Ovary (tissue), 3 donors: ENCODE measurements around the gene CLEC4E.
"Not testable (repeated sequence)": the region's sequence is repeated elsewhere in the genome, so short reads cannot be mapped to it uniquely, and the experiment has no call there.

ENCODE experiments used
- CTCF ChIP-seq, 3 donors: fragments of 450-650 bp in 2 of 3; fragments of 200-600 bp in 1 of 3; IDR thresholded peaks; one replicate each; pipeline versions ENCODE4 v1.5.1 to v1.8.0; 2016 to 2022; ENCODE audit warnings: antibody characterized with exemption in 3 of 3, mild to moderate bottlenecking in 1 of 3
- EP300 ChIP-seq: sonication (generic); formaldehyde crosslinking; IDR thresholded peaks from one replicate; pipeline ENCODE4 v1.6.1; 2017; ENCODE audit warnings: antibody characterized with exemption
- POLR2A ChIP-seq: fragments of 450-650 bp; IDR thresholded peaks from one replicate; pipeline ENCODE4 v1.6.1; 2017; ENCODE audit warnings: antibody characterized with exemption, mild to moderate bottlenecking, moderate library complexity
- donor health status: DM: no; HTN: no; CAD: no.

GRCh38 chr12:8496074-8496473 lies 44.6 kb downstream of the CLEC4E start:
- TF ChIP-seq EP300; POLR2A; CTCF (IDR thresholded peaks at IDR 0.05): not testable (repeated sequence)
